Neutrophil (primary cell): ENCODE data around the gene ZMYND10.

Experiments
- H3K27ac ChIP-seq: fragments of 200-600 bp; sonication (generic); 2 replicates; pipeline ENCODE4 v1.5.1; 2016; ENCODE audit warnings: mild to moderate bottlenecking, moderate library complexity
- H3K27me3 ChIP-seq: fragments of 200-600 bp; sonication (generic); 2 replicates; pipeline ENCODE4 v1.6.0; 2016; ENCODE audit warnings: mild to moderate bottlenecking
- H3K36me3 ChIP-seq: fragments of 200-600 bp; sonication (generic); 2 replicates; pipeline ENCODE4 v1.5.1; 2017
- H3K4me1 ChIP-seq, 2 experiments: fragments of 200-600 bp in 1 of 2; sonication (generic) in 1 of 2; 1 replicate in 1 of 2; 2 replicates in 1 of 2; pipeline versions ENCODE4 v1.5.1 to v1.6.1; 2013 to 2016; ENCODE audit warnings: low read depth in 1 of 2, low read length in 1 of 2, mild to moderate bottlenecking in 1 of 2, moderate library complexity in 1 of 2; ENCODE audit not compliant: control insufficient read depth in 1 of 2, insufficient read depth in 1 of 2
- H3K4me3 ChIP-seq, 2 experiments: fragments of 200-600 bp in 1 of 2; sonication (generic) in 1 of 2; 1 replicate in 1 of 2; 2 replicates in 1 of 2; pipeline ENCODE4 v1.5.1; 2013 to 2016; ENCODE audit warnings: low read depth in 1 of 2, low read length in 1 of 2, mild to moderate bottlenecking in 1 of 2, moderate library complexity in 1 of 2
- H3K9me3 ChIP-seq: fragments of 200-600 bp; sonication (generic); 2 replicates; pipeline ENCODE4 v1.5.1; 2016
- CTCF ChIP-seq: fragments of 200-600 bp; sonication (generic); IDR thresholded peaks from 2 replicates; pipeline ENCODE4 v1.5.1; 2016; ENCODE audit warnings: antibody characterized with exemption

The ZMYND10 gene

GRCh38 chr3:50338965-50339364 is 6.6 kb downstream of the ZMYND10 start:
- peak overlapping the region; percentile 91 to 93 for H3K4me3 ChIP-seq
- peak; percentile 14 for TF ChIP-seq CTCF
- peaks cover 71 to 78% of the 10 kb centered on the region in 2 experiments for H3K4me1 ChIP-seq

GRCh38 chr3:50337175-50337861 is 8.2 kb downstream of the ZMYND10 start:
- Histone ChIP-seq H3K27ac (peak overlapping the region; percentile 100), H3K27me3 (no peaks in the 10 kb centered on the region), H3K4me1 (peaks cover 60 to 70% of the 10 kb centered on the region in 2 experiments), H3K9me3 (no peaks in the 10 kb centered on the region), H3K4me3 (peak overlapping the region; percentile 91 to 93), H3K36me3 (no peaks in the 10 kb centered on the region)
- peak; percentile 18 for TF ChIP-seq CTCF

More at GRCh38 chr3:50338965-50339364, 6.6 kb downstream of the ZMYND10 start:
- H3K27me3 ChIP-seq = no peaks in the 10 kb centered on the region
- H3K36me3 ChIP-seq = no peaks in the 10 kb centered on the region
- H3K27ac ChIP-seq = peak overlapping the region; percentile 100
- H3K9me3 ChIP-seq = no peaks in the 10 kb centered on the region

- Histone ChIP-seq H3K27ac (peak overlapping the region; percentile 100), H3K4me3 (peak overlapping the region; percentile 91 to 93), H3K4me1 (peaks cover 53 to 63% of the 10 kb centered on the region in 2 experiments), H3K36me3 (peaks cover 7% of the 10 kb centered on the region), H3K9me3 (no peaks in the 10 kb centered on the region), H3K27me3 (no peaks in the 10 kb centered on the region)
- TF ChIP-seq CTCF = no peak
Measured at GRCh38 chr3:50336452-50337174, 8.9 kb downstream of the ZMYND10 start.

- Histone ChIP-seq H3K4me1 (peaks cover 32 to 42% of the 10 kb centered on the region in 2 experiments), H3K36me3 (peaks cover 28% of the 10 kb centered on the region)
Measured at GRCh38 chr3:50334339-50335075, 11.0 kb downstream of the ZMYND10 start.

More at GRCh38 chr3:50334339-50335075, 11.0 kb downstream of the ZMYND10 start:
- peak overlapping the region; percentile 46 for H3K27ac ChIP-seq
- no peak overlapping the region for H3K4me3 ChIP-seq
- H3K9me3 ChIP-seq = no peaks in the 10 kb centered on the region
- no peak for TF ChIP-seq CTCF
- H3K27me3 ChIP-seq = no peaks in the 10 kb centered on the region
